GM21447 (cell line): ENCODE data around the gene LRRC73.
"Not testable (repeated sequence)": the region's sequence is repeated elsewhere in the genome, so short reads cannot be mapped to it uniquely, and the experiment has no call there.

Experiments used
- ATAC-seq: cut with Tn5 transposase; IDR thresholded peaks from one replicate; pipeline ENCODE4 v1.9.1; 2021; ENCODE audit not compliant: unreplicated experiment

LRRC73 gene

GRCh38 chr6:43511824-43512415 lies 1.8 kb upstream of the LRRC73 start:
- ATAC-seq, result no peak

- ATAC-seq, result no peak
Measured at GRCh38 chr6:43510827-43511163, 649 bp upstream of the LRRC73 start.

GRCh38 chr6:43509142-43509983 lies 783 bp downstream of the LRRC73 start:
- ATAC-seq, result no peak

- ATAC-seq, result no peak
Measured at GRCh38 chr6:43508481-43509141, 1.5 kb downstream of the LRRC73 start.

GRCh38 chr6:43506667-43507471 lies 3.3 kb downstream of the LRRC73 start:
- no peak for ATAC-seq

- ATAC-seq, result no peak
Measured at GRCh38 chr6:43506171-43506570, 4.0 kb downstream of the LRRC73 start.

- no peak for ATAC-seq
Measured at GRCh38 chr6:43505718-43506117, 4.4 kb downstream of the LRRC73 start.

- ATAC-seq, result no peak
Measured at GRCh38 chr6:43504756-43505593, 5.2 kb downstream of the LRRC73 start.

GRCh38 chr6:43503443-43503842 lies 6.7 kb downstream of the LRRC73 start:
- no peak for ATAC-seq

- no peak for ATAC-seq
Measured at GRCh38 chr6:43502666-43503065, 7.5 kb downstream of the LRRC73 start.

GRCh38 chr6:43500921-43501320 lies 9.2 kb downstream of the LRRC73 start:
- ATAC-seq, result no peak

- no peak for ATAC-seq
Measured at GRCh38 chr6:43499028-43499815, 10.9 kb downstream of the LRRC73 start.

GRCh38 chr6:43498291-43498690 lies 11.9 kb downstream of the LRRC73 start:
- not testable (repeated sequence) for ATAC-seq

GRCh38 chr6:43497689-43498088 lies 12.5 kb downstream of the LRRC73 start:
- no peak for ATAC-seq

GRCh38 chr6:43497129-43497396 lies 13.1 kb downstream of the LRRC73 start:
- no peak for ATAC-seq

- no peak for ATAC-seq
Measured at GRCh38 chr6:43496370-43497128, 13.6 kb downstream of the LRRC73 start.

GRCh38 chr6:43495409-43495941 lies 14.7 kb downstream of the LRRC73 start:
- ATAC-seq, result no peak

- no peak for ATAC-seq
Measured at GRCh38 chr6:43494766-43495165, 15.4 kb downstream of the LRRC73 start.

- no peak for ATAC-seq
Measured at GRCh38 chr6:43494321-43494720, 15.8 kb downstream of the LRRC73 start.
